ENCODE data around the gene CNTN4. TPM values are rescaled to one million over a fixed set of nuclear protein-coding genes. Genes with fewer than 3 reads are reported as not detected.

The CNTN4 gene
- total RNA-seq, 2 donors from 2014 or later, result 13.0 to 50.1 TPM

DNA sequence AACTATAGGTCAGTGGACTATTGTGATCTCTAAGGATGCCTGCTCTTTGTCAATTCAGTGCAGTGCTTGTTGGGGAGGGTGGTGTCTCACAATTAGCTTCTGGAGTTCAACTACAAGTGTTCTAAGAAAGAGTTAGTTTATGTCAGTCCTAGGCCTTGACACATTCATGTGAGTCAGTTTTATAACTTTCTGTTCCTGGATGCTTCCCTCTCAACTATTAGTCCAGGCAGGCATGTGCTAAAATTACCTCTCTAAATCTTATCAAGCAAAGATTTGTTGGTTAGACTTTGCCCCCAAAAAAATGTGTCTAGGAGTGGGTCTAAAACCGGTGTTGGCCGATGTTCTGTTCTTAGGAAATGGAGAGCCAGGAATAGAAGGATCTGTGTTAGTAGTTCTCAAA lies 633.2 kb downstream of the CNTN4 start:
- H3K9me3 ChIP-seq, result no peaks in the 10 kb centered on the region
- no peak overlapping the region for H3K4me3 ChIP-seq
- DNase-seq (no peak), ATAC-seq (no peak)
- H3K4me1 ChIP-seq, result peaks cover 10% of the 10 kb centered on the region
- 13 to 22% methylated on average over 2 of the region's 2 CpGs for WGBS, 2 donors
- no peaks in the 10 kb centered on the region for H3K36me3 ChIP-seq (replicated peaks in 1 of 2; ENCODE audit: insufficient read depth in 1 of 2, low read depth in 2 of 2)
- intact Hi-C loops (cut with DNase I), result no loop called here
- H3K27me3 ChIP-seq, result no peaks in the 10 kb centered on the region
- no peak overlapping the region for H3K27ac ChIP-seq
- no peak for TF ChIP-seq POLR2A (IDR thresholded peaks at IDR 0.05)
- TF ChIP-seq, protein P1, sequence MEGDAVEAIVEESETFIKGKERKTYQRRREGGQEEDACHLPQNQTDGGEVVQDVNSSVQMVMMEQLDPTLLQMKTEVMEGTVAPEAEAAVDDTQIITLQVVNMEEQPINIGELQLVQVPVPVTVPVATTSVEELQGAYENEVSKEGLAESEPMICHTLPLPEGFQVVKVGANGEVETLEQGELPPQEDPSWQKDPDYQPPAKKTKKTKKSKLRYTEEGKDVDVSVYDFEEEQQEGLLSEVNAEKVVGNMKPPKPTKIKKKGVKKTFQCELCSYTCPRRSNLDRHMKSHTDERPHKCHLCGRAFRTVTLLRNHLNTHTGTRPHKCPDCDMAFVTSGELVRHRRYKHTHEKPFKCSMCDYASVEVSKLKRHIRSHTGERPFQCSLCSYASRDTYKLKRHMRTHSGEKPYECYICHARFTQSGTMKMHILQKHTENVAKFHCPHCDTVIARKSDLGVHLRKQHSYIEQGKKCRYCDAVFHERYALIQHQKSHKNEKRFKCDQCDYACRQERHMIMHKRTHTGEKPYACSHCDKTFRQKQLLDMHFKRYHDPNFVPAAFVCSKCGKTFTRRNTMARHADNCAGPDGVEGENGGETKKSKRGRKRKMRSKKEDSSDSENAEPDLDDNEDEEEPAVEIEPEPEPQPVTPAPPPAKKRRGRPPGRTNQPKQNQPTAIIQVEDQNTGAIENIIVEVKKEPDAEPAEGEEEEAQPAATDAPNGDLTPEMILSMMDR (IDR thresholded peaks at IDR 0.05), result no peak

DNA sequence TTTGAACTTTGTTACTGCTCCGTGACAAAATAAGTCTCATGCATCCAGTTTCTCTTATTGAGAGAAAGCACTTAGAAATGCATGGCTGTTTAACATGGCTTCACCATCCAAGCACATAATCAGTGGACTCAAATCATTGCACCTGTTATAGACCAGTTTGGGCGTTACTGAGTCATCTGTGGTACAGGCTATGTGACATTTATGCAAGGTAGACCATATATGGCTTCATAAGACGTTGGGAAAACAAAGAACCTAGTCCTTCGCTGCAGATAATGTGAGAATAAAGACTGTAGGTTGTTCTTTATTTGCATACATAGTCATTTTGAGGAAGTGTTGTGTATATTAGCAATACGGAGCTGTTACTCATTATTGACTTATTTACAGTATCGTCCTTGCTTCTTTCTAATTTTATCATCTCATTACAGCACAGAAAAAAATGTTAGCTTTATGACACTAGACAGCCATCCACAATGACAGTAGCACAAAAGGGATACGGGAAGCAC lies 636.8 kb downstream of the CNTN4 start:
- Histone ChIP-seq H3K4me1 (peaks cover 10% of the 10 kb centered on the region), H3K27me3 (no peaks in the 10 kb centered on the region), H3K36me3 (replicated peaks in 1 of 2; ENCODE audit: insufficient read depth in 1 of 2, low read depth in 2 of 2) (no peaks in the 10 kb centered on the region), H3K9me3 (no peaks in the 10 kb centered on the region), H3K4me3 (no peak overlapping the region), H3K27ac (no peak overlapping the region)
- intact Hi-C loops (cut with DNase I), result no loop called here
- 59 to 63% methylated on average over 7 of the region's 7 CpGs for WGBS, 2 donors
- DNase-seq (no peak), ATAC-seq (no peak)
- TF ChIP-seq POLR2A (IDR thresholded peaks at IDR 0.05), result no peak
- TF ChIP-seq, protein P1 (IDR thresholded peaks at IDR 0.05), result no peak

DNA sequence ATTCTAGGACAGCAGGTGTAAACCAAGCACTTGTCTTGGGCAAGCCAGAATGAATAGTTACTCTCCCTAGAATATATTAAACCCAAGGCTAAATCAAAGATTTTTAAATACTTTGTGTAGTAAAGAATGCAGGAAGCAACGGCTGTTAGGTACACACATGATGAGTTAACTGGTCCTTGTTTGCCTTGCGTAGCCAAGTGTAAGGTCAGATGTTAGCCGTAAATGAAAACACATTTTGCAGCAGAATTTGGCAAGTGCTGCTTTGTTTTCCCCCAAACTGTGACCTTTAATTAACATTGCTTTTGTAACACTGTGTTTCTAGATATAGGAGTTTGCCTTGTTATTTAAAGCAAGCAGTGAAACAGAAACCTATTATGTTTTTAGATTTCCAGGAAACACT lies 642.9 kb downstream of the CNTN4 start:
- H3K27me3 ChIP-seq, result no peaks in the 10 kb centered on the region
- intact Hi-C loops (cut with DNase I), result no loop called here
- no peaks in the 10 kb centered on the region for H3K9me3 ChIP-seq
- H3K27ac ChIP-seq, result peak overlapping the region in 2 of 4 donors; percentile 49 to 58
- TF ChIP-seq POLR2A (IDR thresholded peaks at IDR 0.05), result no peak
- TF ChIP-seq, protein P1 (IDR thresholded peaks at IDR 0.05), result no peak
- no peak overlapping the region for H3K4me3 ChIP-seq
- 7 to 17% methylated on average over 3 of the region's 3 CpGs for WGBS, 2 donors
- DNase-seq (peak in 1 of 4 donors; percentile 2), ATAC-seq (peak; percentile 56)
- no peaks in the 10 kb centered on the region for H3K36me3 ChIP-seq (replicated peaks in 1 of 2; ENCODE audit: insufficient read depth in 1 of 2, low read depth in 2 of 2)
- no peaks in the 10 kb centered on the region for H3K4me1 ChIP-seq

DNA sequence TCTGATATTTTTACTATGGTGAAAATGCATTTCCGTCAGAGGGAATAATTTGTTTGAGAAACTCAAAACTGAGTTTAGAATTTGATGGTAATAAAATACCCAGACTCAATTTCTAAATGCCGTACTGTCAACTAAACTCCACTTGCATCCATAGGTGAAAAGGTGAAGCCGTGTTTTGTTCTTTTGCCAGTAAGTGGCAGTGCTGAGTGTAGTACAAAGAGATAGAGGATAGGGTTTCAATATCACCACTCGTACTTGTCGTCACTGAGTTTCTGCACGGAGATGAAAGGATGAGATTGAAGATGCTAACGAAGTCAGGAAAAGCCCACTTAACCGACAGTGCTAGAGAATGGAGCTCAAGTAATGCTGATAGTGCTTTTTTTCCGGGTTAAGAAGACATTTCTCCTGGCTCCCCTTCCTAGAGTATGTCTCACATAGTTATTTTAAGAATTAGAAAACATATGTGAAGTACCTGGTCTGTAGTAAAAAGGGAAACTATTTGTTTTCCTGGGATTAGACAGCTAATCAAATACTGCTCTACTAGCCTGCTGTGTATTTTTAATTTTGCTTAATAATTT lies 666.4 kb downstream of the CNTN4 start:
- H3K27ac ChIP-seq, result no peak overlapping the region
- H3K4me3 ChIP-seq, result no peak overlapping the region
- ATAC-seq (no peak), DNase-seq (peak in 1 of 4 donors; percentile 6)
- H3K9me3 ChIP-seq, result no peaks in the 10 kb centered on the region
- H3K36me3 ChIP-seq (replicated peaks in 1 of 2; ENCODE audit: insufficient read depth in 1 of 2, low read depth in 2 of 2), result no peaks in the 10 kb centered on the region
- TF ChIP-seq POLR2A (IDR thresholded peaks at IDR 0.05), result no peak
- TF ChIP-seq, protein P1 (IDR thresholded peaks at IDR 0.05), result peak in 2 of 7 experiments; percentile 3 to 6
- 23 to 43% methylated on average over 9 of the region's 9 CpGs for WGBS, 2 donors
- no peaks in the 10 kb centered on the region for H3K27me3 ChIP-seq
- H3K4me1 ChIP-seq, result no peaks in the 10 kb centered on the region
- intact Hi-C loops (cut with DNase I), result no loop called here

DNA sequence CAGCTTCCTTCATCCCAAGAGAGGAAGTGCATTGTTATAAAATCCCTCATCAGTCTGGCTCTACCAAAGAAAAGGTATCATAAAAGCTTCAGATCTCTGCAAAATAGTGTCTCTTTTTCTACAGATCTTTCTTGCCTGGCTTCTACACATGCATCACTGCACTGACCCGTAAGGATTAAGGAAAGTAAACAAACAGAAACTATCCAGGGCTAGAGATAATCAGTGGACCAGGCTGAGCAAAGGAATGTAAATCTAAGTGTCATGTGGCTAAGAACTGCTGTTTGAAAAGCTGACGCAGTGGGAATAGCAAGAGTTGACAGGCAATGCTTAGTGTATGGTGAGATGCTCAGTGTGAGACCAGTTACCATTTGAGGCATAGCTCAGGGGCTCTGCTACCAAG lies 671.8 kb downstream of the CNTN4 start:
- Histone ChIP-seq H3K36me3 (replicated peaks in 1 of 2; ENCODE audit: insufficient read depth in 1 of 2, low read depth in 2 of 2) (no peaks in the 10 kb centered on the region), H3K4me3 (no peak overlapping the region), H3K27me3 (no peaks in the 10 kb centered on the region), H3K9me3 (no peaks in the 10 kb centered on the region), H3K27ac (no peak overlapping the region), H3K4me1 (no peaks in the 10 kb centered on the region)
- TF ChIP-seq POLR2A (IDR thresholded peaks at IDR 0.05), result no peak
- TF ChIP-seq, protein P1 (IDR thresholded peaks at IDR 0.05), result no peak
- intact Hi-C loops (cut with DNase I), result no loop called here
- DNase-seq (no peak), ATAC-seq (no peak)
- WGBS, 2 donors, result 22 to 30% methylated on average over 2 of the region's 2 CpGs

Measured in body of pancreas (tissue), 4 donors.